ENCODE results near the gene SHROOM2. TPM values are rescaled to one million over a fixed set of nuclear protein-coding genes. Genes with fewer than 3 reads are reported as not detected.

The SHROOM2 gene
- total and polyA plus RNA-seq, 9 of the 15 experiments (the other 6 are each of a cell fraction or from before 2014, with no cell fraction given) = not detected

DNA sequence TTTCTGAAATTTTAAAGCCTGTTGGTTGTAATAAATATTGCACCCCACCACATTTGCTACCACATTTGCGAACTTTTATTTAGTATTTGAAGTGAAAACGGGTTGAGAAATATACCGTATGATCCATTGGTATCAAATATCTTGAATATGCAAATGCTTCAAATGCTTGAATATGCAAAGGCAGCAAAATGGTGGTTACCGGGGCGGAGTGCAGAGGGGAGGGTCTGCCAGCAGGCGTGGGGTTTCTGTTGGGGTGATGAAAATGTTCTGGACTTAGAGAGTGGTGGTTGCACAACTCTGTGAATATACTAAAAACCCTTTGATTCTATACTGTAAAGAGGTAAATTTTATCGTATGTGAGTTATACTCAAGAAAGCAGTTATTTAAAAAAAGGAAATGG, 35.3 kb downstream of the SHROOM2 start:
- Histone ChIP-seq H3K27ac (ENCODE audit: extremely low read depth, low read depth, low read length) (no peak overlapping the region), H3K79me2 (ENCODE audit: control insufficient read depth, insufficient read depth, low read length) (no peaks in the 10 kb centered on the region), H3K9me3 (replicated peaks; ENCODE audit: control insufficient read depth, insufficient read depth, low read depth, low read length) (no peaks in the 10 kb centered on the region), H2AFZ (ENCODE audit: low read depth, low read length) (no peak overlapping the region), H3K4me3 (no peak overlapping the region), H3K4me1 (replicated peaks in 1 of 2; ENCODE audit: control insufficient read depth in 2 of 2, insufficient read depth in 2 of 2, low read length in 2 of 2) (no peaks in the 10 kb centered on the region), H3K9ac (ENCODE audit: insufficient read depth in 1 of 2, low read depth in 2 of 2, low read length in 2 of 2) (no peak overlapping the region), H3K27me3 (ENCODE audit: control insufficient read depth in 2 of 2, insufficient read depth in 2 of 2, low read length in 2 of 2) (peaks cover 2 to 12% of the 10 kb centered on the region in 2 experiments; a peak in 2 of 5 replicates), H4K20me1 (replicated peaks; ENCODE audit: control insufficient read depth, insufficient read depth, low read length) (no peaks in the 10 kb centered on the region), H3K9me1 (ENCODE audit: control insufficient read depth, insufficient read depth, low read length) (no peaks in the 10 kb centered on the region), H3K4me2 (ENCODE audit: insufficient read depth, low read length) (no peak overlapping the region), H3K36me3 (ENCODE audit: control insufficient read depth, insufficient read depth, low read length) (no peaks in the 10 kb centered on the region)
- ATAC-seq (no peak), DNase-seq (ENCODE audit: extremely low read depth in 1 of 4, low spot score in 3 of 4) (no peak), FAIRE-seq (no peak)
- in situ Hi-C loops (cut with MboI) = no loop called here
- WGBS (ENCODE audit: insufficient coverage, low coverage, missing lambda C conversion rate) = 2% methylated on average over 7 of the region's 7 CpGs
- BruUV-seq (replicated peaks) = no TSS peak
- intact Hi-C loops (cut with micrococcal nuclease) = no loop called here
- ChIA-PET POLR2A (no interaction called here), CTCF (ENCODE audit: low intra/inter-chr PET ratio) (no interaction called here)
- TF ChIP-seq ERF (CRISPR knock-in tag; IDR thresholded peaks at IDR 0.05) (no peak), HCFC1 (IDR thresholded peaks at IDR 0.05; ENCODE audit: low read depth, low read length) (no peak), MCM7 (IDR thresholded peaks at IDR 0.05) (no peak), TAL1 (IDR thresholded peaks at IDR 0.05) (no peak), ZNF778 (CRISPR knock-in tag; IDR thresholded peaks at IDR 0.05) (no peak), NCOA4 (IDR thresholded peaks at IDR 0.05; ENCODE audit: partially characterized antibody) (no peak), ZZZ3 (IDR thresholded peaks at IDR 0.05) (no peak), MIER1 (IDR thresholded peaks at IDR 0.05; ENCODE audit: low read depth) (no peak), TGIF2 (CRISPR knock-in tag; IDR thresholded peaks at IDR 0.05) (no peak), NEUROD1 (IDR thresholded peaks at IDR 0.05; ENCODE audit: borderline replicate concordance, low read depth, low read length, partially characterized antibody) (no peak), ELF2 (CRISPR knock-in tag; IDR thresholded peaks at IDR 0.05) (no peak)
- TF ChIP-seq, protein P1, sequence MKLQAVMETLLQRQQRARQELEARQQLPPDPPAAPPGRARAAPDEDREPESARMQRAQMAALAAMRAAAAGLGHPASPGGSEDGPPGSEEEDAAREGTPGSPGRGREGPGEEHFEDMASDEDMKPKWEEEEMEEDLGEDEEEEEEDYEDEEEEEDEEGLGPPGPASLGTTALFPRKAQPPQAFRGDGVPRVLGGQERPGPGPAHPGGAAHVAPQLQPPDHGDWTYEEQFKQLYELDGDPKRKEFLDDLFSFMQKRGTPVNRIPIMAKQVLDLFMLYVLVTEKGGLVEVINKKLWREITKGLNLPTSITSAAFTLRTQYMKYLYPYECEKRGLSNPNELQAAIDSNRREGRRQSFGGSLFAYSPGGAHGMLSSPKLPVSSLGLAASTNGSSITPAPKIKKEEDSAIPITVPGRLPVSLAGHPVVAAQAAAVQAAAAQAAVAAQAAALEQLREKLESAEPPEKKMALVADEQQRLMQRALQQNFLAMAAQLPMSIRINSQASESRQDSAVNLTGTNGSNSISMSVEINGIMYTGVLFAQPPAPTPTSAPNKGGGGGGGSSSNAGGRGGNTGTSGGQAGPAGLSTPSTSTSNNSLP (IDR thresholded peaks at IDR 0.05; ENCODE audit: borderline replicate concordance, low read depth, low read length) = no peak
- TF ChIP-seq, protein P2, sequence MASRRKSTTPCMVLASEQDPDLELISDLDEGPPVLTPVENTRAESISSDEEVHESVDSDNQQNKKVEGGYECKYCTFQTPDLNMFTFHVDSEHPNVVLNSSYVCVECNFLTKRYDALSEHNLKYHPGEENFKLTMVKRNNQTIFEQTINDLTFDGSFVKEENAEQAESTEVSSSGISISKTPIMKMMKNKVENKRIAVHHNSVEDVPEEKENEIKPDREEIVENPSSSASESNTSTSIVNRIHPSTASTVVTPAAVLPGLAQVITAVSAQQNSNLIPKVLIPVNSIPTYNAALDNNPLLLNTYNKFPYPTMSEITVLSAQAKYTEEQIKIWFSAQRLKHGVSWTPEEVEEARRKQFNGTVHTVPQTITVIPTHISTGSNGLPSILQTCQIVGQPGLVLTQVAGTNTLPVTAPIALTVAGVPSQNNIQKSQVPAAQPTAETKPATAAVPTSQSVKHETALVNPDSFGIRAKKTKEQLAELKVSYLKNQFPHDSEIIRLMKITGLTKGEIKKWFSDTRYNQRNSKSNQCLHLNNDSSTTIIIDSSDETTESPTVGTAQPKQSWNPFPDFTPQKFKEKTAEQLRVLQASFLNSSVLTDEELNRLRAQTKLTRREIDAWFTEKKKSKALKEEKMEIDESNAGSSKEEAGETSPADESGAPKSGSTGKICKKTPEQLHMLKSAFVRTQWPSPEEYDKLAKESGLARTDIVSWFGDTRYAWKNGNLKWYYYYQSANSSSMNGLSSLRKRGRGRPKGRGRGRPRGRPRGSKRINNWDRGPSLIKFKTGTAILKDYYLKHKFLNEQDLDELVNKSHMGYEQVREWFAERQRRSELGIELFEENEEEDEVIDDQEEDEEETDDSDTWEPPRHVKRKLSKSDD (conservative IDR thresholded peaks at IDR 0.05; ENCODE audit: low read length) = no peak
